ENCODE results near the gene FOXP2.
A peak's percentile ranks its signal among the peaks of the same experiment; 100 is the strongest.
"Not testable (repeated sequence)": the region's sequence is repeated elsewhere in the genome, so short reads cannot be mapped to it uniquely, and the experiment has no call there.

Gene FOXP2

DNA sequence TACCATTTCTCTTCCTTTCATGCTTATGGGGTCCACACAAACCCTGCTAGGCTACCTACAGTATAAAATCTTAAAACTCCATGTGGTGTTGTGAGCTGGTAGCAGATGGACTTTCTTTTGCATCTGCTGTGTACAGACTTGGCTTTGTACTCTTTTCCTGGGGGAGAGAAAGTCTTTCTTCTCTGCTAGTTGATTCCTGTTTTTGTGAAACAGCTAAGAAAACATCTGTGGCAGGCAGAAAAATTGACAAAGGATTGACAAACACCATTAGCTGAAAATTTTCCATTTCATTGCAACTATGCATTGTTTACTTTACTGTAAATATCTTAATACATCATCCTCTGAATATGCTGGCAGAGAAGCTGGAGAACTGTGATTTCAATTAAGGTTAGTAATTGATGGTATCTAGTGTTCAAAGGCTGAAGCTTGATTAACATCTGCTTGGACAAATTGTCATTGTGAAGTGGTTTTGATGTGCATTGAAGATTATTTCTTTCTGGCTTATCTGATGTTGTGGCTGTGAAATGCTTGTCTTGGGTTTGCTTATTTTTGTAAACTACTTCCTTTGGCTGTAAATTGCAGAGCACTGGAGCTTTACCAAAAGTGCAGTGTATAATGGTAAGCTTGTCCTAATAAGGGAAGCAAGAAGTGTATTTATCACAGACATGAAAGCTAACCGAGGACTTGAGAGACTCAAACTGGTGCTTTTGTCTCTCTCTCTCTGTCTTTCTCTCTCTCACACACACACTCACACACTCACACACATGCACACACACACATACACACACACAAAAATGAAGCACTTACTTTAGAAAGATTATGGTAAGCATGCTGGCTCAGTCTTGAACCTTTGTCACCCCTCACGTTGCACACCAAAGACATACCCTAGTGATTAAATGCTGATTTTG is at the start of gene FOXP2:
Gene FOXP2 (plus strand): TSS at position 660 of the 908 bp plus-strand sequence. CDS start 11,697 bp downstream, outside the sequence.
- peak; percentile 22 for DNase-seq (ENCODE audit: low read depth)

DNA sequence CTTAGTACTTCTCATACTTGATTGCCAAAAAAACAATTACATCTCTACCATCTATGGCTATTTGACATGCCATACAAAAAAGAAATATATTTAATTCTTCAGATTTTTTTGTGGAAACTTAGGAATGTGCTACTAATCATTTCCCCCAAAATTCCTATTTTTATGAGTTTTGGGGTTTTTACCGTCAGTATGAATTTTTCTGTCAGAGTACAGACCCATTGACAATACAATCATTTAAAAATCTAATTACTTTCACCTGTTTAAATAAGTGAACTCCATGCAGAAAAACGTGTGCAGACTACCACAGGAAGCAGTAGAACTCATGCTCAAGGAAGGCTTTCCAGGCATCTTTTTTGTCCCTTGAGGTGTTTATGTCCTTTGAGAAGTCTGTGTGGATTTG is 48.8 kb upstream of the FOXP2 start:
- DNase-seq (ENCODE audit: low read depth): no peak

GRCh38 chr7:114368492-114368891 is 46.1 kb upstream of the FOXP2 start:
- DNase-seq (ENCODE audit: low read depth): no peak

- DNase-seq (ENCODE audit: low read depth): no peak
Observed at GRCh38 chr7:114369294-114369693, 45.3 kb upstream of the FOXP2 start.

- no peak for DNase-seq (ENCODE audit: low read depth)
Observed at GRCh38 chr7:114372619-114373018, 42.0 kb upstream of the FOXP2 start.

DNA sequence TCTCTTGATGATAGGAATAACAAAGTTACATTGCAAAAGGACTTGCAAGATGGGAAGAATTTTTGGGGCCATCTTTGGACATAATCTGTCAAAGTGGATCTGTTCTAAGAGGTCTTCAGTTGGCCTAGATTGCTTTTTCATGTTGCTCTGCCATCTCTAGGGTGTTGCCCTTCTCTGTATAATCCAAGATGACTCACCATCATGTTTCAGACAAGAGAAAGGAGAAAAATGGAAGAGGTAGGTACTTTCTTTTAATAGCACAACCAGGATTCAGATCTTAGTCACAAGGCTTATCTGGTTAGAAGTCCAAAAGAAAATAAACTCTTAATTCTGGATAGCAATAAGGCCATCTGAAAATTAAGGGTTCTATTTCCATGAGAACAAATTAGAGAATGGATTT is 38.7 kb upstream of the FOXP2 start:
- DNase-seq (ENCODE audit: low read depth): peak; percentile 6

DNA sequence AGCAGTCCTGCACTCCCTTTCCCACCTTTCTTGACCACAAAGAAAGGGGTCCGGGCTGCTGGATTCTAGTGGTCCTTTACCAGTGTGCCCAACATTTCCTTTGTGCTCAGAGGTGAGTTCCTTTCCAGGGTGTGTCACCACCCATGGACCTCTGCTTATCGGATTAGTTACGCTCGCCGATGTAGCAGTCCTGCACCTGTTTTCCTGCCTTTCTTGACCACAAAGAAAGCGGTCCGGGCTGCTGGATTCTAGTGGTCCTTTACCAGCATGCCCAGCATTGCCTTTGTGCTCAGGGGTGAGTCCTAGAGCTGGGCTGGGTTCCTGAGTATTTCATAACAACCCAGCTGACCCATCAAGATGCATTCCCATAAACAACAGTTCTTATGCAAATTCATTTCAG is 30.7 kb upstream of the FOXP2 start:
- DNase-seq (ENCODE audit: low read depth): not testable (repeated sequence)

GRCh38 chr7:114384346-114384745 is 30.3 kb upstream of the FOXP2 start:
- DNase-seq (ENCODE audit: low read depth): not testable (repeated sequence)

- DNase-seq (ENCODE audit: low read depth): no peak
Observed at GRCh38 chr7:114388021-114388420, 26.6 kb upstream of the FOXP2 start.

GRCh38 chr7:114392686-114393085 is 21.9 kb upstream of the FOXP2 start:
- peak; percentile 28 for DNase-seq (ENCODE audit: low read depth)

- no peak for DNase-seq (ENCODE audit: low read depth)
Observed at GRCh38 chr7:114402876-114403635, 11.6 kb upstream of the FOXP2 start.

GRCh38 chr7:114405427-114405826 is 9.2 kb upstream of the FOXP2 start:
- DNase-seq (ENCODE audit: low read depth): peak; percentile 46

GRCh38 chr7:114409750-114410149 is 4.9 kb upstream of the FOXP2 start:
- peak; percentile 78 for DNase-seq (ENCODE audit: low read depth)

- DNase-seq (ENCODE audit: low read depth): no peak
Observed at GRCh38 chr7:114412548-114412947, 2.1 kb upstream of the FOXP2 start.

DNA sequence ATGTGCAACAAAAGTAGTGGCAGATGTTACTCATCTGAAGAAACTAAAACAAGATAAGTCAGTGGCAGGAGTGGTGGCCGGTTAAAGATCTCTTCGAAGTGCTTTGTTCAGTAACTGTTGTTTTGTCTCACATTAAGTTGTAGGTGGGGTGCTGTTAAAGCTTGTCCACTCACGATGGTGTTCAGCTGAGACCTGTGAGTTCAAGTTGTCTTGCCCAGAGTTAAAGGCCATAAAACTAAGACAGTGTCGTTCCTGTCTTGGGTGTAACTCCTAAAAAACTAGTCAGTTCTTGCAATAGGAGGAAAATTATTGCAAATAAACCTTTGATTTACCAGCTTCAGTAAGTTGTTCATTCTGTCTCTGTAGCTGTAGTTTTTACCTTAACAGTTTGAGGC is 857 bp upstream of the FOXP2 start:
- DNase-seq (ENCODE audit: low read depth): no peak

DNA sequence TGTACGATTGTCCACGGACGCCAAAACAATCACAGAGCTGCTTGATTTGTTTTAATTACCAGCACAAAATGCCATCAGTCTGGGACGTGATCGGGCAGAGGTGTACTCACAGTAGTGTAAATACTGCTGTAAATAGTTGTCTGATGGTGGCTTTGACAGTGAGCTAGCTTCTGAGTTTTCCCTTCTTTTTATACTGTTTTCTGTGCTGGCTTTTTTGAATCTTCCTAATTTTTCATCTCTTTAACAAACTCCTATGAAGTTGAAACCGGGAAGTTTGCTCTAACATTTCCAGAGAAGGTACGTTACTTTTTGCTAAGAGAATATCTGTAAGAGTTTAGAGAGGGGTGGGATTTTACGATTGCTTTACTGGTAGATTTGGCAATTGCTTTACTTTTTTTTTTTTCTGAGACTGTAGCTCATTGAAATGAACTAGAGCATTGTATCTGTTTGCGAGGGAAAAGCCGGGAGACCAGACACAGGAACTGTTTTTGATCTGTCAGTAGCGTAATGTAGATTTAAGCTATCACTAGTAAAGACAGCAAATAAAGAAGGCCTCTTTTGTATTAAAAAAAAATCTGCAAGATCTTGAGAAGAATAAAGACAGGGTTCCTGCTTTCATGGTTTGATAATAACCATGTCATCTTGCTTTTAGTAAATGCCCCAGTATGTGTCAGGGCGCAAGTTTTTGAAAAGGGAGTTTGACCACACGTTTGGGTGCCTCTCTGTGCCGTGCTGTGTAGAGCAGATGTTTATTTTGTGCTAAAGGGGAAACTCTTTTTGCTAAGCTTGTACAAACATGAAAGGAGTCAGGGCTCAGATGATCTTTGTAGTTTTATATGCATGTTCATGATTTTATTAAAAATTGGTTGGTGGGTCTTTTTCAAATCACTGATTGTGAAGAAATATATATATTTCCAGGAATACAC is 712 bp downstream of the FOXP2 start:
- DNase-seq (ENCODE audit: low read depth): peak; percentile 16

DNA sequence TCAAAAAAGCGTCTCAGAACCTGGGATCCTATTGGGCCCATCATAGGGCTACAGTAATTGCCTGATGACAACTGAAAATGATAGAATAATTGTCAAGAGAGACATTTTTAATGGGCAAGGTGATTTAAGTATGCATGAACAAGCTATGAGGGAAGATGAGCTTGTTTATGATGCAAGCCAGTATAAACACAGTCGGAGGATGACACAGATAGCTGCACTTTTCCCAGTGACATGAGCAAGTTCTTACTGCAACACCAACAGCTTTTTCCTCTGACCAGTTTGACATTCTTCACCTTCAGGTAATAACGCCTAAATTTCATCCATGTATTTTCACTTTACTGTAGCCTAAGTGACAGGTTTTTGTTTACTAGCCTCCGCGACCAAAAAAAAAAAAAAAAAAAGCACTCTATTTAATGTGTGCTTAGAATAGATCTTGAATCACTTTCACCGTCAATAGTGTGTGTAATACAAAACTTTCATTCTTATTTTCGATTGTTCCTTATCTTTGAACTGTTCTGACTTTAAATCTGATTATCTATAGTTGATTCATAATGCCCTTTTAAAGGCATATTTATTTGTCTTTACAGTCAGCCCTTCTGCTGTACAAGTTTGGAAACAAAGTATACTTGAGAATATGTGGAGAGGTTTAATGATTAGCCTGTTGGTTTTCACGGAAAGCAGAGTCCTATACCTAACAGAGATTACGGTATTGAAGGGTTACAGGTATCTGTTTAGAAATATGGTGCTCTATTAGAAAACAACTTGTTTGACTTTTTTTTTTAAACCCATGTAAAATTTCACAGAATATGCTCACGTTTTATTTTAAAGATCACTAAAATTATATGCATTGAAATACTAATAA is 1.7 kb downstream of the FOXP2 start:
- peak; percentile 31 for DNase-seq (ENCODE audit: low read depth)

- DNase-seq (ENCODE audit: low read depth): no peak
Observed at GRCh38 chr7:114417290-114417689, 2.7 kb downstream of the FOXP2 start.

DNA sequence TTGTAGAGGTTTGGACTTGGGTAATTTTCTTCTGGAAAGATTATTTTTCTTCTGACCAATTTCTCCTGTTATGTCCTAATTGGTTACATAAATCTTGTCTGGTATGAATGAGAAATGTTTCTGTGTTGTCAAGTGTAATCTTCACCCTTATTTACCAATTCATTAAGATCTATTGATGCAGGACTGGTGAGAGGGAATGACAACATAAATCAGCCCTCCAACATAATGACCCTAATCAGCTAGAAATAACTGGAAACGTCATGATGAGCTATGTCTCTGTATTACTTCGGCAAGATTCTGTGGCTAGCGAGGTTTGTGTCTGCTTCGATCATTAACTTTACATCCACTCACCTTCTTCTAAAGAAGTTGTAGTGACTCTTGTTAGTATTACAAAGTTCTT is 3.5 kb downstream of the FOXP2 start:
- DNase-seq (ENCODE audit: low read depth): no peak

DNA sequence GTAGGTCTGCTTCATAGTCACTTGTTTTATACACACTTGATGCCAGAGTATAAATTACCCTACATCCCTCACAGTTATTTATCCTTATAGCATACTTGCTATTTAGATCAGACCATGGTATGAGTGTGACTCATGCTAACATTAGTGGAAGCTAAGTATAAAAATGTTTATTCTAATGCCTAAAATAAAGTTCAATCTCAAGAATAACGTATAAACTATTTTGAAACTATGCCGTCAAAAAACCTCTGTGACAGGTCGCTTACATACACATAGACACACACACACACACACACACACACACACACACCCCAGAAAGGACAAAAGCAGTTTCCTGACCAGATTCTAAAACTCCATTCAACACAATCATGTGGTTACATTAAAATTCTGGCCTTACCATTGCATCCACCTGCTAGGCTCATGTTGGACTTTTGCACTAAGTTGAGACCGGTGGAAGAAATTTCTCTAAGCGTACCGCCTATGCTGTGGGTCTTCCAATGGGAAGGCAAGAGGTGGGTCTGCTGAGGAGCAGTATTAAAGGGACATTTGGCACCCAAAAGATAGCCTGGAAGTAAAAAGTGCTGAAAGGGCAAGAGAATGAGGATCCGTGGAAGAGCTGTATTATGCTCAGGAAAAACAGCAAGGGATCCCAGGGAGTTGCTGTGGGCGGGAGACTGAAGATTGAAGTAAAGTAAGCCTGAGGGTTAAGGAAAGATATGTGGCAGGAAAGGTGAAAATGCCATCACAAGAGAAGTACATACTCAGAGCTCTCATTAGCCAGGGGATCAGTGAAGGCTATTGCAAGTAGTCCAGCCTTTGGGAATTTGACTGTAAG is 5.0 kb downstream of the FOXP2 start:
- DNase-seq (ENCODE audit: low read depth): peak; percentile 13

Data from ELR (cell line).